ENCODE results near the gene OSBPL10. TPM values are rescaled to one million over a fixed set of nuclear protein-coding genes. Genes with fewer than 3 reads are reported as not detected.

Gene OSBPL10
- total RNA-seq, 2 donors from 2014 or later: 23.8 to 33.6 TPM

DNA sequence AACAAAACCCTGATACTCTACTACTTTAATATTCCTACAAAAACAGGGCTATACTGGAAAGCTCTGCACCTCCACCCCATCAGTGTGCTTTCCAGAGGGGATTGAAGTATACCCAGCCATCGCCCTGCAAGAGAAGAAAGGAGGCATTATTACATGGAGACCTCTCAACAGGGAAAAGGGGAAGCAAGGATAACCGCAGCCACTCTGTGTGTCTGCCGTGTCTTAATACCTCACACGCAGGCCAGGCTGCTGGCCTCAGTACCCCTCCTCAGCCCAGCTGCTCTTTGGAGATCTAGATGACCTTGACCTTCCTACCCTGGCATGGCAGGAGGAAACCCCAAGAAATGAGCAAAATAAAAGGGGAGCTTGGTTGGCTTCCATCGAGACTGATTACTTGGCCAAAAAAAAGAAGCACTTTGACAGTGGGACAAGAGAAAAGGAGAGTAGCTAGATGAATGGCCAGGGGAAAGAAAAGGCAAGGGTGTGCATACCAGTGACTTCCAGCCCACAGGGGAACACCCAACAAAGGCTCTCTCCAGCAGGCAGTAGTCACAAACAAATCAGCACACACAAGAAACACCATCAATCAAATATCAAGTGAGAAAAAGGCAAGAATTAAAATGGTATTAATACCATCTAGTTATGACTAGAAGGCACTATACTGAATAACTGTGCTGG, 318.9 kb downstream of the OSBPL10 start:
- H3K9me3 ChIP-seq (ENCODE audit: control insufficient read depth, low read length): peaks cover 12% of the 10 kb centered on the region
- H3K4me3 ChIP-seq (ENCODE audit: low read length): no peak overlapping the region
- H3K36me3 Mint-ChIP-seq (ENCODE audit: low read depth): peaks cover 27% of the 10 kb centered on the region
- no peaks in the 10 kb centered on the region for H3K36me3 ChIP-seq (ENCODE audit: control insufficient read depth, insufficient read depth, low read length)
- H3K27ac Mint-ChIP-seq: no peak overlapping the region
- no peaks in the 10 kb centered on the region for H3K27me3 ChIP-seq (ENCODE audit: control insufficient read depth, insufficient read depth, low read length, poor library complexity, severe bottlenecking)
- 89 to 95% methylated on average over 3 to 5 of the region's 5 CpGs for WGBS, 2 experiments (ENCODE audit: insufficient coverage in 1 of 2, insufficient read length in 1 of 2)
- peaks cover 12% of the 10 kb centered on the region for H3K4me1 Mint-ChIP-seq
- no peak for DNase-seq
- peaks cover 11% of the 10 kb centered on the region for H3K9me3 Mint-ChIP-seq
- no peak overlapping the region for H3K4me3 Mint-ChIP-seq
- no peak overlapping the region for H3K27ac ChIP-seq (ENCODE audit: low read depth, low read length)
- H3K27me3 Mint-ChIP-seq (ENCODE audit: insufficient read depth): no peaks in the 10 kb centered on the region
- no peaks in the 10 kb centered on the region for H3K4me1 ChIP-seq (ENCODE audit: control insufficient read depth, insufficient read depth, low read length)
- TF ChIP-seq, protein P1, sequence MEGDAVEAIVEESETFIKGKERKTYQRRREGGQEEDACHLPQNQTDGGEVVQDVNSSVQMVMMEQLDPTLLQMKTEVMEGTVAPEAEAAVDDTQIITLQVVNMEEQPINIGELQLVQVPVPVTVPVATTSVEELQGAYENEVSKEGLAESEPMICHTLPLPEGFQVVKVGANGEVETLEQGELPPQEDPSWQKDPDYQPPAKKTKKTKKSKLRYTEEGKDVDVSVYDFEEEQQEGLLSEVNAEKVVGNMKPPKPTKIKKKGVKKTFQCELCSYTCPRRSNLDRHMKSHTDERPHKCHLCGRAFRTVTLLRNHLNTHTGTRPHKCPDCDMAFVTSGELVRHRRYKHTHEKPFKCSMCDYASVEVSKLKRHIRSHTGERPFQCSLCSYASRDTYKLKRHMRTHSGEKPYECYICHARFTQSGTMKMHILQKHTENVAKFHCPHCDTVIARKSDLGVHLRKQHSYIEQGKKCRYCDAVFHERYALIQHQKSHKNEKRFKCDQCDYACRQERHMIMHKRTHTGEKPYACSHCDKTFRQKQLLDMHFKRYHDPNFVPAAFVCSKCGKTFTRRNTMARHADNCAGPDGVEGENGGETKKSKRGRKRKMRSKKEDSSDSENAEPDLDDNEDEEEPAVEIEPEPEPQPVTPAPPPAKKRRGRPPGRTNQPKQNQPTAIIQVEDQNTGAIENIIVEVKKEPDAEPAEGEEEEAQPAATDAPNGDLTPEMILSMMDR (conservative IDR thresholded peaks at IDR 0.05): no peak
- no peak overlapping the region for H3K9ac ChIP-seq (ENCODE audit: extremely low read depth, low read length, poor library complexity, severe bottlenecking)

DNA sequence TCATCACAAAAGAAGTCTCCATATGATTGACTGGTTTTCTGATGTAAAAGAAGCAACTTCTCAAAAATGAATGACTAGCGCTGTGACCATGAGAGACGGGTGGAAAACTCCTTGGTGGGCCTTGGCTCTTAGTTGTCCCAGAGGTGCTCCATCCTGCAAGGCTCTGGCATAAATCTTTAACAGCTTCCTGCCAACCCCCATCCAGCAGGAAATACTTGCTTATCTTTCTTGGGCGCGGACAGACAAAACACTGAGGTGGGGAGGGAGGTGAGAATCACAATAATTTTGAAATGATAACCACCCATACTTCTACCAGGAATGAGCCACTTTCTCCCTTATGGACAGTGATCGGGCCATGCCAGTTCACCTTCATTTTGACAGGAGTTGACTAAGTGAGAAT, 319.8 kb downstream of the OSBPL10 start:
- DNase-seq: no peak
- Histone ChIP-seq H3K36me3 (ENCODE audit: control insufficient read depth, insufficient read depth, low read length) (no peaks in the 10 kb centered on the region), H3K27ac (ENCODE audit: low read depth, low read length) (no peak overlapping the region), H3K4me3 (ENCODE audit: low read length) (no peak overlapping the region), H3K27me3 (ENCODE audit: control insufficient read depth, insufficient read depth, low read length, poor library complexity, severe bottlenecking) (no peaks in the 10 kb centered on the region), H3K4me1 (ENCODE audit: control insufficient read depth, insufficient read depth, low read length) (no peaks in the 10 kb centered on the region), H3K9me3 (ENCODE audit: control insufficient read depth, low read length) (peaks cover 20% of the 10 kb centered on the region), H3K9ac (ENCODE audit: extremely low read depth, low read length, poor library complexity, severe bottlenecking) (no peak overlapping the region)
- Mint-ChIP-seq H3K36me3 (ENCODE audit: low read depth) (peaks cover 27% of the 10 kb centered on the region), H3K27me3 (ENCODE audit: insufficient read depth) (no peaks in the 10 kb centered on the region), H3K9me3 (peaks cover 17% of the 10 kb centered on the region), H3K27ac (no peak overlapping the region), H3K4me1 (peaks cover 12% of the 10 kb centered on the region), H3K4me3 (no peak overlapping the region)
- TF ChIP-seq, protein P1 (conservative IDR thresholded peaks at IDR 0.05): no peak
- 94 to 98% methylated on average over 2 to 3 of the region's 5 CpGs for WGBS, 2 experiments (ENCODE audit: insufficient coverage in 1 of 2, insufficient read length in 1 of 2)

DNA sequence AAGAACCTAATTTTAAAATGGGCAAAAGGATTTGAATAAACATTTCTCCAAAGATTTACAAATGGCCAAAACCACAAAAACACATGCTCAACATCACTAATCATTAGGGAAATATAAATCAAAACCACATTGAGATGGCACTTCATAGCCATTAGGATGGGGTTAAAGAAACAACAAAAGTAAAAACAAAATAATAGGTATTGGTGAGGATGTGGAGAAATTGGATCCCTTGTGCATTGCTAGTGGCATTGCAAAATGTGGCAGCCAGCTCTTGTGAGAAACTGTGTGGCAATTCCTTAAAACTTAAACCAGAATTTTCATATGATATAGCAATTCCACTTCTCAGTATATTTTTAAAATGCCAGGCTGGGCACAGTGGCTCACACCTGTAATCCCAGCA, 321.8 kb downstream of the OSBPL10 start:
- peaks cover 41% of the 10 kb centered on the region for H3K9me3 ChIP-seq (ENCODE audit: control insufficient read depth, low read length)
- no peak overlapping the region for H3K4me3 ChIP-seq (ENCODE audit: low read length)
- H3K27me3 Mint-ChIP-seq (ENCODE audit: insufficient read depth): no peaks in the 10 kb centered on the region
- H3K4me1 ChIP-seq (ENCODE audit: control insufficient read depth, insufficient read depth, low read length): no peaks in the 10 kb centered on the region
- H3K36me3 Mint-ChIP-seq (ENCODE audit: low read depth): peaks cover 37% of the 10 kb centered on the region
- H3K27ac ChIP-seq (ENCODE audit: low read depth, low read length): no peak overlapping the region
- peaks cover 12% of the 10 kb centered on the region for H3K4me1 Mint-ChIP-seq
- no peak overlapping the region for H3K4me3 Mint-ChIP-seq
- H3K36me3 ChIP-seq (ENCODE audit: control insufficient read depth, insufficient read depth, low read length): no peaks in the 10 kb centered on the region
- H3K27me3 ChIP-seq (ENCODE audit: control insufficient read depth, insufficient read depth, low read length, poor library complexity, severe bottlenecking): no peaks in the 10 kb centered on the region
- no peak overlapping the region for H3K27ac Mint-ChIP-seq
- peaks cover 37% of the 10 kb centered on the region for H3K9me3 Mint-ChIP-seq
- H3K9ac ChIP-seq (ENCODE audit: extremely low read depth, low read length, poor library complexity, severe bottlenecking): no peak overlapping the region
- TF ChIP-seq, protein P1 (conservative IDR thresholded peaks at IDR 0.05): no peak
- DNase-seq: no peak
